ENCODE results near the gene NFE2L3. TPM values are rescaled to one million over a fixed set of nuclear protein-coding genes. Genes with fewer than 3 reads are reported as not detected.

The NFE2L3 gene
- total and polyA plus RNA-seq, 2 donors from 2014 or later = 5.2 to 12.5 TPM

DNA sequence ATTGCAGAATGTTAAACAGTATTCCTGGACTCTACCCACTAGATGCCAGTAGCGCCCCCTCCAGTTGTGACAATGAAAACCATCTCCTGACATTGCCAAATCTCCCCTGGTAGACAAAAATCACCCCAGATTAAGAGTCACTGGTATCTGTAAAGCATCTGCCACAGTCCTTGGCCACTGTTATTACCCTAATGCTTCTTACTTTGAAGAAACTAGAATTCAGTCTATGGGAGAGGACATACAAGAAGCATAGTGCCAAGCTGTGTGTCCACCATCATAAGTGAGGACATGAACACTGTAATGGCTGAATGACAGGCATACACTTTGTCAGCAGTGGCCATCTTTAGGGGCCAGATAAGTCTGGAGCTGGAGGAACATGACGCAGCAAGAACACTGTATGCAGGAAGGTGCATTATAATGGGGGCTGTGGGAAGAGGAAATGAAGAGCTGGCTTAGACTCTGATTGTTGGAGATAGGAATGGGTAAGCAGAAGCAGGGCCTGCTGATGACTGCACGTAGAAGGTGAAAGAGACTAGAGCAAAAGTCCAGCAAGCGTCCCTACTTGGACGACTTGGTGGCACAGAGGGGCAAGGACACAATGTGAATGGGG, 82.0 kb downstream of the NFE2L3 start:
- FAIRE-seq (no peak), DNase-seq (no peak)
- Histone ChIP-seq H3K9me3 (ENCODE audit: control insufficient read depth in 2 of 3, insufficient read depth in 1 of 3, low read length in 3 of 3) (no peaks in the 10 kb centered on the region), H3K27me3 (ENCODE audit: control insufficient read depth, insufficient read depth, low read length) (no peaks in the 10 kb centered on the region), H3K36me3 (ENCODE audit: control insufficient read depth in 2 of 3, insufficient read depth in 3 of 3, low read length in 3 of 3) (no peaks in the 10 kb centered on the region), H3K9ac (ENCODE audit: low read length in 3 of 3) (no peak overlapping the region), H3K4me3 (ENCODE audit: low read length in 3 of 3) (no peak overlapping the region), H3K4me1 (ENCODE audit: control insufficient read depth in 2 of 3, insufficient read depth in 2 of 3, low read depth in 1 of 3, low read length in 3 of 3) (no peaks in the 10 kb centered on the region), H3K27ac (ENCODE audit: low read depth in 2 of 2, low read length in 2 of 2) (no peak overlapping the region)
- TF ChIP-seq CTCF (IDR thresholded peaks at IDR 0.05; ENCODE audit: borderline replicate concordance, extremely low read depth, insufficient read depth) = no peak
- intact Hi-C loops (cut with DNase I) = no loop called here

Other genes starting within 250 kb of the NFE2L3 start
- 433 TPM for gene HNRNPA2B1, start 48.5 kb downstream of the NFE2L3 start, total RNA-seq
- 397 TPM for gene HNRNPA2B1, start 48.5 kb downstream of the NFE2L3 start, polyA plus RNA-seq (ENCODE audit: insufficient read depth, low read depth, low replicate concordance)
- gene CBX3, start 49.5 kb downstream of the NFE2L3 start, total RNA-seq = 120 TPM
- 92.4 TPM for gene CBX3, start 49.5 kb downstream of the NFE2L3 start, polyA plus RNA-seq (ENCODE audit: insufficient read depth, low read depth, low replicate concordance)
- 72.0 TPM for gene SNX10, start 139.7 kb downstream of the NFE2L3 start, total RNA-seq
- gene SNX10, start 139.7 kb downstream of the NFE2L3 start, polyA plus RNA-seq (ENCODE audit: insufficient read depth, low read depth, low replicate concordance) = 30.1 TPM